Endothelial cell of umbilical vein (primary cell): Measurements from ENCODE around the gene CELA3A.

Experiments
- EZH2 ChIP-seq: IDR thresholded peaks from 2 replicates; pipeline ENCODE4 v1.6.1; 2012; ENCODE audit warnings: borderline replicate concordance, low read depth, mild to moderate bottlenecking, moderate library complexity, low read length, inconsistent platforms; ENCODE audit not compliant: severe bottlenecking
- FOS ChIP-seq: IDR thresholded peaks from 2 replicates; pipeline ENCODE4 v1.6.1; 2011; ENCODE audit warnings: mild to moderate bottlenecking, low read length, moderate library complexity, borderline replicate concordance; ENCODE audit not compliant: insufficient read depth
- JUN ChIP-seq: IDR thresholded peaks from 2 replicates; pipeline ENCODE4 v1.6.1; 2011; ENCODE audit warnings: borderline replicate concordance, low read depth; ENCODE audit not compliant: insufficient read length, insufficient read depth
- MYC ChIP-seq: IDR thresholded peaks from one replicate; pipeline ENCODE4 v1.6.1; 2011; ENCODE audit warnings: mild to moderate bottlenecking, low read depth, low read length
- POLR2A ChIP-seq: IDR thresholded peaks from 2 replicates; pipeline ENCODE4 v1.6.1; 2012; ENCODE audit warnings: low read depth, mild to moderate bottlenecking, control low read depth, low read length
- POLR2AphosphoS5 ChIP-seq: IDR thresholded peaks from 2 replicates; pipeline ENCODE4 v1.6.1; 2012; ENCODE audit warnings: low read depth, mild to moderate bottlenecking, control low read depth, low read length, moderate library complexity; ENCODE audit not compliant: insufficient read depth
- TF ChIP-seq, protein P1 (sequence below), 2 donors: IDR thresholded peaks; 1 replicate in 1 of 2; 2 replicates in 1 of 2; pipeline ENCODE4 v1.5.1; 2011; ENCODE audit warnings: low read length in 2 of 2, mild to moderate bottlenecking in 2 of 2, moderate library complexity in 2 of 2, control low read depth in 1 of 2, inconsistent platforms in 1 of 2, low read depth in 1 of 2; ENCODE audit not compliant: insufficient read depth in 1 of 2; ENCODE audit errors: extremely low read depth in 1 of 2
- TF ChIP-seq, protein P2 (sequence below): IDR thresholded peaks from 2 replicates; pipeline ENCODE4 v1.6.1; 2011; ENCODE audit not compliant: insufficient read depth, insufficient read length

DNA sequence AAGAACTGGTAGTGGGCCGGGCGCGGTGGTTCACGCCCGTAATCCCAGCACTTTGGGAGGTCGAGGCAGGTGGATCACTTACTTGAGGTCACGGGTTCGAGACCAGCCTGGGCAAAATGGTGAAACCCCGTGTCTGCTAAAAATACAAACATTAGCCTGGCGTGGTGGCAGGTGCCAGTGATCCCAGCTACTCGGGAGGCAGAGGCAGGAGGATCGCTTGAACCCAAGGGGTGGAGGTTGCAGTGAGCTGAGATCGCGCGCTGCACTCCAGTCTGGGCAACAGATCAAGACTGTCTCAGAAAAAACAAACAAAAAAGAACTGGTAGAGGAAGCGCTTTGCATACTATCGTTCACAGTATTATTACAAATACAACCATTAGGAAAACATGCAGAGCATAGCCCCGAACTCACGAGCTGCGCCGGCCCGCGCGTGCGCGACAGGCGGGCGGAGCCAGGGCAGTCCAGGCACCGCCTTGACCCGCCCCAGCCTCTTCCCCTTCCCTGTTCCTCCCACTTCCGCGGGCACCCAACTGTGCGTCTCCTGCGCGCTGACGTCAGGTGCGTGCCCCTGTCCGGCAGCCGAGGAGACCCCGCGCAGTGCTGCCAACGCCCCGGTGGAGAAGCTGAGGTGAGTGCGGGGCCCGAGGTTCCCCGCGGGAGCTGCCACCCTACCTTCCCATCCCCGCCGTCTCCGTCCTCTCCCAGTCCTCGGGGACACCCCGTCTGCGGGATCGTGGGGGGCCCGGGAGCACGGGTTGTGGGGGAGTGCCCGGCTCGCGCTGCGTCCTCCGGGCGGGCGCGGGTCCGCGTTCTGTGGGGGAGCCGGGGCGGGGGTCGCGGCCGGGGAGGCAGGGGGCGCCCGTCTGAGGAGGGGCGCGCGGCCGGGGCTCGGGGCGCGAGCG, 50.9 kb downstream of the CELA3A start, which contains the start of gene CDC42:
- TF ChIP-seq, protein P1, sequence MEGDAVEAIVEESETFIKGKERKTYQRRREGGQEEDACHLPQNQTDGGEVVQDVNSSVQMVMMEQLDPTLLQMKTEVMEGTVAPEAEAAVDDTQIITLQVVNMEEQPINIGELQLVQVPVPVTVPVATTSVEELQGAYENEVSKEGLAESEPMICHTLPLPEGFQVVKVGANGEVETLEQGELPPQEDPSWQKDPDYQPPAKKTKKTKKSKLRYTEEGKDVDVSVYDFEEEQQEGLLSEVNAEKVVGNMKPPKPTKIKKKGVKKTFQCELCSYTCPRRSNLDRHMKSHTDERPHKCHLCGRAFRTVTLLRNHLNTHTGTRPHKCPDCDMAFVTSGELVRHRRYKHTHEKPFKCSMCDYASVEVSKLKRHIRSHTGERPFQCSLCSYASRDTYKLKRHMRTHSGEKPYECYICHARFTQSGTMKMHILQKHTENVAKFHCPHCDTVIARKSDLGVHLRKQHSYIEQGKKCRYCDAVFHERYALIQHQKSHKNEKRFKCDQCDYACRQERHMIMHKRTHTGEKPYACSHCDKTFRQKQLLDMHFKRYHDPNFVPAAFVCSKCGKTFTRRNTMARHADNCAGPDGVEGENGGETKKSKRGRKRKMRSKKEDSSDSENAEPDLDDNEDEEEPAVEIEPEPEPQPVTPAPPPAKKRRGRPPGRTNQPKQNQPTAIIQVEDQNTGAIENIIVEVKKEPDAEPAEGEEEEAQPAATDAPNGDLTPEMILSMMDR (IDR thresholded peaks at IDR 0.05; ENCODE audit: extremely low read depth in 1 of 2, insufficient read depth in 1 of 2, low read depth in 1 of 2, low read length in 2 of 2): no peak
- TF ChIP-seq POLR2AphosphoS5 (peak; percentile 98), EZH2 (no peak), POLR2A (peak; percentile 97), MYC (no peak), FOS (no peak), JUN (no peak)
- TF ChIP-seq, protein P2, sequence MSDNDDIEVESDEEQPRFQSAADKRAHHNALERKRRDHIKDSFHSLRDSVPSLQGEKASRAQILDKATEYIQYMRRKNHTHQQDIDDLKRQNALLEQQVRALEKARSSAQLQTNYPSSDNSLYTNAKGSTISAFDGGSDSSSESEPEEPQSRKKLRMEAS: no peak
